H1 (cell line): Measurements from ENCODE around the gene RGS11. TPM values are rescaled to one million over a fixed set of nuclear protein-coding genes. Genes with fewer than 3 reads are reported as not detected.

Experiments
- SIRT6 ChIP-seq: IDR thresholded peaks from one replicate; pipeline ENCODE4 v1.7.1; 2012; ENCODE audit warnings: low read length, inconsistent platforms
- USF2 ChIP-seq: IDR thresholded peaks from 2 replicates; pipeline ENCODE4 v1.6.1; 2011; ENCODE audit warnings: low read length, improper control_type of control experiment
- polyA plus RNA-seq, 7 experiments: library from polyadenylated mRNA; depleted of rRNA in 3 of 7; stranded (reverse) in 5 of 7; unstranded in 2 of 7; fragments of >200 nt in 5 of 7; fragments of 200-250 nt in 2 of 7; gene quantifications; 1 replicate in 5 of 7; 2 replicates in 1 of 7; 4 replicates in 1 of 7; pipeline versions ENCODE4 v1.2.1 to v1.2.3, GENCODE V29; 2011 to 2013; ENCODE audit warnings: missing spikeins in 2 of 7, mixed read lengths in 2 of 7
- total RNA-seq: library from RNA; stranded (reverse); fragmentation: NEBNext Ultra II Directional; extraction: Animal tissue kit (Norgen Biotek cat#: 25700); gene quantifications from 2 replicates; pipeline ENCODE4 v1.2.1, GENCODE V29; 2021

Gene RGS11
- total and polyA plus RNA-seq, 2 of the 8 experiments (the other 6 are each of a cell fraction or from before 2014, with no cell fraction given) = 0.84 to 1.2 TPM

- TF ChIP-seq USF2 = no peak
- TF ChIP-seq SIRT6 = no peak
These were observed 11.6 kb upstream of the RGS11 start (continued) for GRCh38 chr16:287298-287811.
